ENCODE results near the gene DOCK1.

GRCh38 chr10:127047878-127048238 is 142.6 kb downstream of the DOCK1 start:
- no peak for TF ChIP-seq GATA3 (IDR thresholded peaks at IDR 0.05; ENCODE audit: low read depth, low read length)
- no peak for TF ChIP-seq GATA2 (IDR thresholded peaks at IDR 0.05; ENCODE audit: low read depth, low read length)
